Choroid plexus epithelial cell (primary cell): Measurements from ENCODE around the gene PLK3.
A peak's percentile ranks its signal among the peaks of the same experiment; 100 is the strongest.
"Not testable (repeated sequence)": the region's sequence is repeated elsewhere in the genome, so short reads cannot be mapped to it uniquely, and the experiment has no call there.

Experiments used
- DNase-seq: peaks from one replicate; pipeline ENCODE4 v3.0.0-alpha.2; 2010; ENCODE audit warnings: low read depth
- H3K4me3 ChIP-seq: 2 replicates; pipeline ENCODE4 v1.5.1; 2011; ENCODE audit warnings: low read depth, mild to moderate bottlenecking, control low read depth, low read length, moderate library complexity
- TF ChIP-seq, protein P1 (sequence below): conservative IDR thresholded peaks from 2 replicates; pipeline ENCODE4 v1.5.1; 2011; ENCODE audit warnings: low read depth, mild to moderate bottlenecking, control low read depth, inconsistent platforms, low read length, moderate library complexity

PLK3 gene

DNA sequence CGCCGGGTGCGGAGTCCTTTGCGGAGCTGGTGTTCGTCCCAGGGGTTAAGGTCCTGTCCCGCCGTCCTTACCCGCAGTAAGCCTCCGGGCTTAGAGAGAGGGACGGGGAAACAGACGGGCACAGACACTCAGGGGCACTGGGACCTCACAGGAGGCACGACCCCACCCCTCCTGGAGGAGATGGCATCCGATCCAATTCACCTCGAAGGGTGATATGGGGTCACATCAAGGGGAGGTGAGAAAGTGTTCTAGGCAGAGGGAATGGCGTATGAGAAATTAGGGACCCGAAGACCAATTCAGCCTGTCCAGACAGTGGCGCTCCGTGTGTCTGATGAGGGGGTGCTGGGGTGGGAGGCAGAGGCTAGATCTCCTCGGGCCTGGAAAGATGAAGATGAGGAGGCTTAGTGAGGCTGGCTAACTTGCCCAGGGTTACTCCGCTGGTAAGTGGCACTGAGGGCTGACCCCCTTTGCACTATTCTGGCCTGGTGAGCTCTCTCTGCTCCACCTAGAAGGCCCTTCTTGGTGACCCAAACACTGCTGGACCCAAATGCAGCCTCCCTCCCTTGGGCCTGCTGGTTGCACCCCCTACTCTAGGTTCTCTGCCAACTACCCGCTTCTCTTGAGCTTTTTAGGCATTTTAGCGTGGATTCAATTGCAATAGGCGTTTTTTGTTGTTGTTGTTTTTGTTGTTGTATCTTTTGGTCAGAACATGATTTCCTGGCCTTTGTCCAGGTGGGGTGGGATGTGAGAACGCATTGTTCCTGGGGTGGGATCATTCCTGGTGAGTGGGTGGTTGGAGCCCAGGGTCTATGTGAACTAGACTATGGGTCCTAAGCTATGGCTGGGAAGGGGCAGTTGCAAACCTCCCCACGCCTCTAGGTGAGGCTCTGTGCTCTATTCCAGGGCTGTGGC is 20.4 kb downstream of the PLK3 start:
- TF ChIP-seq, protein P1, sequence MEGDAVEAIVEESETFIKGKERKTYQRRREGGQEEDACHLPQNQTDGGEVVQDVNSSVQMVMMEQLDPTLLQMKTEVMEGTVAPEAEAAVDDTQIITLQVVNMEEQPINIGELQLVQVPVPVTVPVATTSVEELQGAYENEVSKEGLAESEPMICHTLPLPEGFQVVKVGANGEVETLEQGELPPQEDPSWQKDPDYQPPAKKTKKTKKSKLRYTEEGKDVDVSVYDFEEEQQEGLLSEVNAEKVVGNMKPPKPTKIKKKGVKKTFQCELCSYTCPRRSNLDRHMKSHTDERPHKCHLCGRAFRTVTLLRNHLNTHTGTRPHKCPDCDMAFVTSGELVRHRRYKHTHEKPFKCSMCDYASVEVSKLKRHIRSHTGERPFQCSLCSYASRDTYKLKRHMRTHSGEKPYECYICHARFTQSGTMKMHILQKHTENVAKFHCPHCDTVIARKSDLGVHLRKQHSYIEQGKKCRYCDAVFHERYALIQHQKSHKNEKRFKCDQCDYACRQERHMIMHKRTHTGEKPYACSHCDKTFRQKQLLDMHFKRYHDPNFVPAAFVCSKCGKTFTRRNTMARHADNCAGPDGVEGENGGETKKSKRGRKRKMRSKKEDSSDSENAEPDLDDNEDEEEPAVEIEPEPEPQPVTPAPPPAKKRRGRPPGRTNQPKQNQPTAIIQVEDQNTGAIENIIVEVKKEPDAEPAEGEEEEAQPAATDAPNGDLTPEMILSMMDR, result no peak
- peak overlapping the region; percentile 61 for H3K4me3 ChIP-seq
- DNase-seq, result no peak

GRCh38 chr1:44821240-44821715 is 21.1 kb downstream of the PLK3 start:
- DNase-seq, result no peak
- no peak overlapping the region for H3K4me3 ChIP-seq
- TF ChIP-seq, protein P1, result no peak

DNA sequence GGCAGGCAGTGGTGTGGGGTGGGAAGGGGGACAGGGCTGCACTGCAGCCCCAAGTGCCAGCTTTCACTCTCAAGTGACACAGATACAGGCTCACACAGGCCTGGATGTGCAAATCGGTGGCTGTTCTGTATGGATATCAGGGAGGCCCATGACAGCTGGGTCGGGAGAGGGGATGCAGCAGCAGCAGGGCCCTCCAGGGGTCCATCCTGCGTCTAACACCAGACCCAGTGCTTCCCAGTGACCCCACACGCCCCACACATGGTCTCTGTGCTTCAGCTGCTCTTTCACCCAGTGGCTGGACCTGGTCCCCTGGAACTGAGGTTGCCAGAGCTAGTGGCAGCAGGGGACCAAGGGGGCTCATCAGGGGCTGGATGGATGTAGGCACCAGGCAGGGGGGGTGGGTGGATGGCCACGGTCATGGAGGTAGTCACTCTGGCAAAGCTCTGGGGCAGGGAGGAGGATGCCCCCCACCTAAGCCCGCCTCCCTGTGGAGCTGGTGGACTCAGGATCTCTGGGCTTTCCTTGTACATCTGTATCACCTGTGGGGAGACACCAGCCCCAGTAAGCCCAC is 22.0 kb downstream of the PLK3 start:
- TF ChIP-seq, protein P1, result no peak
- DNase-seq, result no peak
- no peak overlapping the region for H3K4me3 ChIP-seq

GRCh38 chr1:44822981-44823451 is 22.8 kb downstream of the PLK3 start:
- DNase-seq, result no peak
- TF ChIP-seq, protein P1, result no peak
- no peak overlapping the region for H3K4me3 ChIP-seq

GRCh38 chr1:44824392-44824791 is 24.2 kb downstream of the PLK3 start:
- DNase-seq, H3K4me3 ChIP-seq: not testable (repeated sequence)

DNA sequence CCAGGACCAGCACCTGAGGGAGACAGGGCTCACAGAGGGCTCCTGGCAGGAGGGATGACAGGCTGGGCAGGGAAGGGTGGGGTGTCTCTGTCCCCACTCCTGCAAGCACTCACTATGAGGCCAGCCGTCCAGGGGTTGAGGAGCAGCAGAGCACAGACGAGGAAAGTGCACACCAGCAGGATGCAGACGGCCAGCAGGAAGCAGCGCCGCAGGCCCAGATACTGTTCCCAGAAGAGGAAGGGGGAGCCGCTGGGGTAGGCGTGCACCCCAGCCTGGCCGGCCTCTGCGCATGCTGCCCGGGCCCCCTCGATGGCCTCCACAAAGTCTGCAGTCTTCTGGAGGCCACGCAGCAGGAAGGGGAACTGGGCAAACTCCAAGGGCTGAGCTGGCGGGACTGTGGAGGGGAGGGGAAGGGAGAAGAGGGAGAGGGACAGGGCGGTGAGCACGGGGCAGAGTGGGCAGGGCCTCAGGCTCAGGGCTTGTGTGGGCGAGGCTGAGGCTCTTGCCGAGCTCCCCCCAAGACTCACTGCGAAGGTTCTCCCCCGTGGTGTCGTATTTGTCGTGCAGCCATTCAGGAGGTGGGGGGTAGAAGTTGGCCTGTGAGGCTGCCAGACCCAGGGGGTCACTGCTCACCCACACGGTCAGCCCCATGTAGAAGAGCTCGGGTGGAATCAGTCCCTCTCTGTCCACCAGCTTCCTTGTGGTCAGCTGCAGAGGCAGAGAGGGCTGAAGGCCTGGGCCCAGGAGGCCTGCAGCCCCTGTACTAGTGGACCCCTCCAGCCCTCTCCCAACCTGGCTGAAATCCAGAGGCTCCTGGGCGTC is 26.4 kb downstream of the PLK3 start:
- DNase-seq, result peak; percentile 38
- H3K4me3 ChIP-seq, result no peak overlapping the region
- TF ChIP-seq, protein P1, result no peak
